ENCODE data around the gene EML2. TPM values are rescaled to one million over a fixed set of nuclear protein-coding genes. Genes with fewer than 3 reads are reported as not detected.

The EML2 gene
- total RNA-seq, 4 donors from 2014 or later = 1.2 to 18.4 (median 11.6) TPM

- TF ChIP-seq, protein P1, sequence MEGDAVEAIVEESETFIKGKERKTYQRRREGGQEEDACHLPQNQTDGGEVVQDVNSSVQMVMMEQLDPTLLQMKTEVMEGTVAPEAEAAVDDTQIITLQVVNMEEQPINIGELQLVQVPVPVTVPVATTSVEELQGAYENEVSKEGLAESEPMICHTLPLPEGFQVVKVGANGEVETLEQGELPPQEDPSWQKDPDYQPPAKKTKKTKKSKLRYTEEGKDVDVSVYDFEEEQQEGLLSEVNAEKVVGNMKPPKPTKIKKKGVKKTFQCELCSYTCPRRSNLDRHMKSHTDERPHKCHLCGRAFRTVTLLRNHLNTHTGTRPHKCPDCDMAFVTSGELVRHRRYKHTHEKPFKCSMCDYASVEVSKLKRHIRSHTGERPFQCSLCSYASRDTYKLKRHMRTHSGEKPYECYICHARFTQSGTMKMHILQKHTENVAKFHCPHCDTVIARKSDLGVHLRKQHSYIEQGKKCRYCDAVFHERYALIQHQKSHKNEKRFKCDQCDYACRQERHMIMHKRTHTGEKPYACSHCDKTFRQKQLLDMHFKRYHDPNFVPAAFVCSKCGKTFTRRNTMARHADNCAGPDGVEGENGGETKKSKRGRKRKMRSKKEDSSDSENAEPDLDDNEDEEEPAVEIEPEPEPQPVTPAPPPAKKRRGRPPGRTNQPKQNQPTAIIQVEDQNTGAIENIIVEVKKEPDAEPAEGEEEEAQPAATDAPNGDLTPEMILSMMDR (IDR thresholded peaks at IDR 0.05) = no peak
- TF ChIP-seq POLR2A (IDR thresholded peaks at IDR 0.05) = peak in 1 of 2 donors; percentile 17
- no peak for DNase-seq
- no peaks in the 10 kb centered on the region for H3K36me3 ChIP-seq
- H3K4me3 ChIP-seq = peak within 1 kb of the TSS; percentile 27 to 33
- H3K27ac ChIP-seq = peak within 1 kb of the TSS; percentile 45 to 65
- no peaks in the 10 kb centered on the region for H3K4me1 ChIP-seq
- no peaks in the 10 kb centered on the region for H3K9me3 ChIP-seq
- H3K27me3 ChIP-seq = peaks cover 5 to 21% of the 10 kb centered on the region in 2 donors
- intact Hi-C loops (cut with DNase I; ENCODE audit: low total_unique reads) = loop anchor here (5.0 kb wide), 1 partner anchor 41 kb away; no protein-coding TSS in a partner anchor
These were observed 37.4 kb downstream of the EML2 start, which contains the start of gene GPR4 for GRCh38 chr19:45601524-45602374. GPR4 (minus strand) TSS chr19:45602212; CDS start chr19:45591866, 10,346 bp downstream.

DNA sequence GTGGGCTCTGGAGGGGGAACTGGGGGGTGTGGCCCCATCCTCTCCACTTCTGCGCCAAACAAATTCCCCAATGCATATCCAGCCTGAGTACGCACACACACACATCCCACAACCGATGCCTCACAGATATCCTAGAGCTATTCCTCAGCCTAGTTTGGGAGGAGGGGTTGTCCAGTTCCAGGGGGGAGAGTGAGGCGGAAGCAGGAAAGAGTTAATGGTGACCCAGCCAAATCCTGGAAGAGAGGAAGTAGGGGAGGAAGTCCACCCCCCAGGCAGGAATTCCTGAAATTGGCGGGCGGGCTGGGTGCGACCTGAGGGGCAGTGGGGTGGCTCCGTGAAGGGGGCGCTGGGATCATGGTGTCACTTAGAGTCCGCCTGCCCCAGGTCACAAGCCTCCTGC is 38.1 kb downstream of the EML2 start:
- Histone ChIP-seq H3K27me3 (peaks cover 5 to 21% of the 10 kb centered on the region in 2 donors), H3K4me1 (no peaks in the 10 kb centered on the region), H3K4me3 (peak overlapping the region in 1 of 2 donors; percentile 27), H3K27ac (peak overlapping the region; percentile 45 to 65), H3K9me3 (no peaks in the 10 kb centered on the region), H3K36me3 (no peaks in the 10 kb centered on the region)
- no peak for DNase-seq
- no peak for TF ChIP-seq POLR2A (IDR thresholded peaks at IDR 0.05)
- TF ChIP-seq, protein P1 (IDR thresholded peaks at IDR 0.05) = no peak
- intact Hi-C loops (cut with DNase I; ENCODE audit: low total_unique reads) = loop anchor here (5.0 kb wide), 1 partner anchor 41 kb away; no protein-coding TSS in a partner anchor

DNA sequence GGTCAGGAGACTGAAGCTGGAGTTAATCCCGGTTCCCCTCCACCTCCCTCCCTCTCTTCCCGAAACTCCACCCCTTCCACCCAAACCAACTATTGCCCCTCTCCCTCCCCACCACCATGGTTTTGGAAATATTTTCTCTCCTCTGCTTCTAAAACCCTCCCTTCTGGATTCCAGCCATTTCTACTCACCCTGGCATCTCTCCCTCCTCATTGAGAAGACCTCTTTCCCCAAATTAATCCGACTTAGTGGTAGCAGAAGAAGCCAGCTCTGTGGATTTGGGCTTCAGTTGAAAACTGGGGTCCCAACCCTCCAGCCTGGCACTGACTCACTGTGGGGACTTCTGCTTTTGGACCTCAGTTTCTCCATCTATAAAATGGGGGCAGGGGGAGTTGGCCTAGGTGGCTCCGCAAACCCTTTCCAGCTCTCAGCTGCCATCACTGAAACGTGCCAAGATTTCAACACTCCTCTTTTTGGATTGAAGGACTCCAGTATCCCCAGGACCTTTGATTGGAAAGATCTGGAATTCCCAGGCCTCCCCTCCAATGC is 38.8 kb downstream of the EML2 start:
- Histone ChIP-seq H3K27ac (peak overlapping the region; percentile 45 to 65), H3K4me3 (no peak overlapping the region), H3K4me1 (no peaks in the 10 kb centered on the region), H3K36me3 (no peaks in the 10 kb centered on the region), H3K9me3 (no peaks in the 10 kb centered on the region), H3K27me3 (peaks cover 5 to 21% of the 10 kb centered on the region in 2 donors)
- no peak for TF ChIP-seq POLR2A (IDR thresholded peaks at IDR 0.05)
- TF ChIP-seq, protein P1 (IDR thresholded peaks at IDR 0.05) = no peak
- no peak for DNase-seq
- intact Hi-C loops (cut with DNase I; ENCODE audit: low total_unique reads) = loop anchor here (5.0 kb wide), 1 partner anchor 42 kb away; no protein-coding TSS in a partner anchor

- no peak overlapping the region for H3K4me3 ChIP-seq
- H3K36me3 ChIP-seq = no peaks in the 10 kb centered on the region
- no peaks in the 10 kb centered on the region for H3K9me3 ChIP-seq
- peaks cover 5 to 21% of the 10 kb centered on the region in 2 donors for H3K27me3 ChIP-seq
- TF ChIP-seq, protein P1 (IDR thresholded peaks at IDR 0.05) = no peak
- no peak for TF ChIP-seq POLR2A (IDR thresholded peaks at IDR 0.05)
- DNase-seq = no peak
- no peaks in the 10 kb centered on the region for H3K4me1 ChIP-seq
- peak overlapping the region; percentile 3 to 65 for H3K27ac ChIP-seq
- intact Hi-C loops (cut with DNase I; ENCODE audit: low total_unique reads) = no loop called here
These were observed 39.9 kb downstream of the EML2 start for GRCh38 chr19:45599286-45599685.

All from uterus (tissue), 4 donors.